RWPE2 (cell line): Measurements from ENCODE around the gene VPS54.
"Not testable (repeated sequence)": the region's sequence is repeated elsewhere in the genome, so short reads cannot be mapped to it uniquely, and the experiment has no call there.

Source experiments
- ATAC-seq: fragments of 200-7000 bp; cut with Tn5 transposase; 3 replicates; pipeline ENCODE4 v1.9.1; 2021; ENCODE audit warnings: low read depth
- DNase-seq: peaks from one replicate; pipeline ENCODE4 v3.0.0-alpha.2; 2020; ENCODE audit warnings: low spot score
- H3K27ac ChIP-seq: fragments of 450-650 bp; 2 replicates; pipeline ENCODE4 v1.5.1; 2017; ENCODE audit warnings: mild to moderate bottlenecking; ENCODE audit not compliant: poor library complexity, severe bottlenecking
- H3K27me3 ChIP-seq: fragments of 250-450 bp; sonication (Bioruptor Pico); 2 replicates; pipeline ENCODE4 v1.5.1; 2021; ENCODE audit warnings: mild to moderate bottlenecking, moderate library complexity; ENCODE audit not compliant: insufficient read depth, poor library complexity, severe bottlenecking
- H3K36me3 ChIP-seq: fragments of 250-450 bp; sonication (Bioruptor Pico); 2 replicates; pipeline ENCODE4 v1.5.1; 2020; ENCODE audit warnings: low read depth, mild to moderate bottlenecking, moderate library complexity
- H3K4me1 ChIP-seq: fragments of 250-450 bp; sonication (Bioruptor Pico); 2 replicates; pipeline ENCODE4 v1.5.1; 2021; ENCODE audit warnings: mild to moderate bottlenecking, moderate library complexity; ENCODE audit not compliant: insufficient read depth, poor library complexity, severe bottlenecking
- H3K4me3 ChIP-seq: fragments of 250-450 bp; sonication (Bioruptor Pico); 2 replicates; pipeline ENCODE4 v1.5.1; 2021; ENCODE audit warnings: mild to moderate bottlenecking, moderate library complexity; ENCODE audit not compliant: severe bottlenecking
- H3K9me3 ChIP-seq: fragments of 250-450 bp; sonication (Bioruptor Pico); 2 replicates; pipeline ENCODE4 v1.5.1; 2021; ENCODE audit warnings: mild to moderate bottlenecking, moderate library complexity; ENCODE audit not compliant: severe bottlenecking
- CTCF ChIP-seq: fragments of 450-650 bp; IDR thresholded peaks from one replicate; pipeline ENCODE4 v1.5.1; 2017; ENCODE audit warnings: mild to moderate bottlenecking, moderate library complexity; ENCODE audit not compliant: poor library complexity, severe bottlenecking

Gene VPS54

GRCh38 chr2:63977904-63978303 is 41.3 kb downstream of the VPS54 start:
- H3K4me3 ChIP-seq = no peak overlapping the region
- no peak overlapping the region for H3K27ac ChIP-seq
- H3K9me3 ChIP-seq = no peaks in the 10 kb centered on the region
- DNase-seq = no peak
- H3K27me3 ChIP-seq = no peaks in the 10 kb centered on the region
- TF ChIP-seq CTCF = no peak
- no peak for ATAC-seq
- peaks cover 45% of the 10 kb centered on the region for H3K36me3 ChIP-seq
- H3K4me1 ChIP-seq = no peaks in the 10 kb centered on the region

GRCh38 chr2:63976125-63976510 is 43.1 kb downstream of the VPS54 start:
- Histone ChIP-seq H3K4me3 (no peak overlapping the region), H3K27ac (no peak overlapping the region), H3K27me3 (no peaks in the 10 kb centered on the region), H3K36me3 (peaks cover 51% of the 10 kb centered on the region), H3K9me3 (no peaks in the 10 kb centered on the region), H3K4me1 (no peaks in the 10 kb centered on the region)
- no peak for TF ChIP-seq CTCF
- no peak for DNase-seq
- ATAC-seq = no peak

GRCh38 chr2:63975437-63976124 is 43.6 kb downstream of the VPS54 start:
- no peak for TF ChIP-seq CTCF
- ATAC-seq = no peak; the same call in 2 of the 3 replicates
- H3K27ac ChIP-seq = no peak overlapping the region

GRCh38 chr2:63975036-63975435 is 44.2 kb downstream of the VPS54 start:
- not testable (repeated sequence) for ATAC-seq, H3K27me3 ChIP-seq, H3K4me1 ChIP-seq, H3K27ac ChIP-seq, H3K9me3 ChIP-seq, H3K4me3 ChIP-seq, DNase-seq
- peaks cover 41% of the 10 kb centered on the region for H3K36me3 ChIP-seq

More at GRCh38 chr2:63975437-63976124, 43.6 kb downstream of the VPS54 start:
- H3K4me1 ChIP-seq = no peaks in the 10 kb centered on the region
- no peaks in the 10 kb centered on the region for H3K27me3 ChIP-seq
- no peaks in the 10 kb centered on the region for H3K9me3 ChIP-seq
- peaks cover 47% of the 10 kb centered on the region for H3K36me3 ChIP-seq
- no peak for DNase-seq
- no peak overlapping the region for H3K4me3 ChIP-seq

GRCh38 chr2:63962186-63962585 is 57.0 kb downstream of the VPS54 start:
- H3K27me3 ChIP-seq = no peaks in the 10 kb centered on the region
- ATAC-seq = no peak
- no peaks in the 10 kb centered on the region for H3K9me3 ChIP-seq
- H3K27ac ChIP-seq = no peak overlapping the region
- H3K4me1 ChIP-seq = no peaks in the 10 kb centered on the region
- no peak for TF ChIP-seq CTCF
- H3K36me3 ChIP-seq = peaks cover 47% of the 10 kb centered on the region
- DNase-seq = no peak
- H3K4me3 ChIP-seq = no peak overlapping the region
